GM21381 (cell line): ENCODE results near the gene SLC6A17.

Experiments
- ATAC-seq: cut with Tn5 transposase; IDR thresholded peaks from one replicate; pipeline ENCODE4 v1.9.1; 2021; ENCODE audit warnings: mild to moderate bottlenecking, moderate library complexity; ENCODE audit not compliant: unreplicated experiment

SLC6A17 gene

GRCh38 chr1:110201157-110201825 is 51.0 kb downstream of the SLC6A17 start:
- ATAC-seq, result no peak

DNA sequence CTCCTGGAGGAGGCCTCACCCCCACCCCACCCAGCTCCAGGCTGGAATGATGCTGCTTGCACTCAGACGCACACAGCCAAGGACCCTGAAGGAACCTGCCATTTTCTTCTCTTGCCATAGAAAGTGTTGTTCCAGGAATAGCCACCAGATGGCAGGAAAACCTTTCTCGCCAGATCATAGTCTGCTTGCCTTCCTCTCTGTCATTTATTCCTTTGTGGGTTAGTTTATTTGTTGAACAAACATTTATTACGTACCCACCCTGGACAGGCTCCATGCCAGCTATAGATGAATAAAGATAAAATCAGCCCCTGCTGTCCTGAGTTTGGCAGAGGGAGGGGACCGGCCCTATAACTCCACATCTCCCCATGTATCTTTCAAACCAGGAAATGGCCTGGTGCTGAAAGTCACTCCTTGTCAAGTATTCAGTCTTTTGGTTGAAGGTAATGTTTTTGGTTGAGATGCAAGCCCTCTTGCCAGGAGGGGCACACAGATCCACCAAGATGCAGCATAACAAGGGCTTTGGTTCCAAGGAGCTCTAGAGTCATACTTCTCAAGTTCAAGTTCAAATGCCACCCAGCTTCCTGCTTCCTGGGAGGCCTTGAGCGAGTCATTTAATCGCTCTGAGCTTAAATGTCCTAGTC is 52.8 kb downstream of the SLC6A17 start:
- ATAC-seq, result no peak

GRCh38 chr1:110205156-110205555 is 54.9 kb downstream of the SLC6A17 start:
- no peak for ATAC-seq

GRCh38 chr1:110205591-110206155 is 55.4 kb downstream of the SLC6A17 start:
- ATAC-seq, result no peak

DNA sequence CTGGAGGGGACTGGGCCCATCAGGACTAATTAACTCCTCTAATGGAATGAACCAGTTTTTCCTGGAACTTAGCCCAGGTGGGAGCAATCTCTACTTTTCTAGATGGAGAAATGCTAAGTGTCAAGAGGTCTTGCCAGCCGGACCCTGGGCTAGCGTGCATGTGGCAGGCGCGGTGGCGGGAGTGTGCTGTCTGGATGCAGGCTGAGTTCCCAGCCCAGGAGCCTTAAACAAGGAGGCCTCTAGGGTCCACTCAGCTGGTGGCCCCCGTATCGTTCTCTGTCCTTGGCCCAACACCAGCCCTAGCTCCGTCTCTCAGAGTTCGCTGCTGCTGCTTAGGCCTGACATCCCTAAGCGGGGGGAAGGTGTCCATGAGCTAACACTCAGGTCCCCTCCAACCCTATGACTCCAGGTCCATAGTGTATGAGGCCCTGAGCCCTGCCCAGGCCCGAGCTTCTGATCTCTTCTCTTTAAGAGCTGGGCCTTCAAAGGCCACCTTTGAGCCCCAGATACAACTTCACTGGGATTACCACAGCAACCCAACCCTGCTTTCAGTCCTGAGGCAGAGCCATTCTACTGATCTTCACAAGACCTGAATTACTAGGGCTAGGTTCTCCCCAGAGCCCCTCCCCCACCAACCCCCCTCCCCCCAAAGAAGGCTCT is 56.1 kb downstream of the SLC6A17 start:
- no peak for ATAC-seq

DNA sequence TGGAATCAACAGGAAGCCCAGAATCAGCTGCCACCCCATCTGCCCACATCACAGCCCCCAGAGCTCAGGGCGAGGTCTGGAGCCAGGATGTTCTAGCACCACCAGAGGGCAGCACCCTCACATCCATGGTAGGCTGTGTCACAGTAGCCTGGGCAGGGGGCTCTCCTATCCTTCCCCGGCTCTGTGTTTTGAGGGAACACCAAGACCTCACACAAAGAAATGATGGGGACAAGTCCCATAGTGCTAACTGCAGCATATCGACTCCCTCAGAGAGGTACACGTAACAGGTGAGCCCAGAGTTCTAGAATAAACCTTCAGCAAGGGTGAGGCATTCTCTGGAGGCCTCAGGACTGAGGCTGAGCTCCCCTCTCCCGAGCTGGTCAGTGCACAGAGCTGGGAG is 57.5 kb downstream of the SLC6A17 start:
- ATAC-seq, result no peak

DNA sequence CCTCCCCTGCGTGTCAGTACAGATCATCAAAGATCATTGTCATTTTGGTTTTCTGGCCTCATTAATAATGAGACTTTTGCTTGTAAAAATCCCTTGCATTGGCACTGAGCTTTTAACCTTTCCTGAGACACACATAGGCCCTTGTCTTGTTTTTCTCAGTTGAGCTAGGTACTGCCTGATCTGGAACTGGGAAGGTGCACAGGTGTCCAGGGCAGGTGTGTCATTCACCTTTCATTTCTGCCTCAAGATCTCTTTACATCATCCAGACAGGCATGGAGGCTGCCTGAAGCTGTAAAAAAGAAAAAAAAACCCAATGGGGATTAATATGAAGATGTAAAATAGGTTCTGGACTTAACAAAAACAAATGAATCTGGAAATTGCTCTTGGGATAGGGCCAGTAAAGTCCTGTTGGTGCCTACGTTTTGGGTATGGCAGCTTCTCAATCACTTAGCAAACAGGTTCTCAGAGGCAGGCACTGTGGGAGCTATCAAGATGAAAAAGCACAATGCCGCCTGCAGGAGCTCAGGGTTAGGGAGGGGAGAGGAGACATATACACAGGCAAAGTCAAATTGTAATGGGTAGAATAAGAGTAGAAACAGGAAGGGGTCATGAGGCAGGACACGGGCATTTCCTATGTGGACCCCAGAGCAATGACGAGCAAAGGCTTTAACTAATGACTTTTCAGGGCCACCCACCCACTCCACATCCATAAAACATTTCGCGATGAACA is 58.8 kb downstream of the SLC6A17 start:
- no peak for ATAC-seq

DNA sequence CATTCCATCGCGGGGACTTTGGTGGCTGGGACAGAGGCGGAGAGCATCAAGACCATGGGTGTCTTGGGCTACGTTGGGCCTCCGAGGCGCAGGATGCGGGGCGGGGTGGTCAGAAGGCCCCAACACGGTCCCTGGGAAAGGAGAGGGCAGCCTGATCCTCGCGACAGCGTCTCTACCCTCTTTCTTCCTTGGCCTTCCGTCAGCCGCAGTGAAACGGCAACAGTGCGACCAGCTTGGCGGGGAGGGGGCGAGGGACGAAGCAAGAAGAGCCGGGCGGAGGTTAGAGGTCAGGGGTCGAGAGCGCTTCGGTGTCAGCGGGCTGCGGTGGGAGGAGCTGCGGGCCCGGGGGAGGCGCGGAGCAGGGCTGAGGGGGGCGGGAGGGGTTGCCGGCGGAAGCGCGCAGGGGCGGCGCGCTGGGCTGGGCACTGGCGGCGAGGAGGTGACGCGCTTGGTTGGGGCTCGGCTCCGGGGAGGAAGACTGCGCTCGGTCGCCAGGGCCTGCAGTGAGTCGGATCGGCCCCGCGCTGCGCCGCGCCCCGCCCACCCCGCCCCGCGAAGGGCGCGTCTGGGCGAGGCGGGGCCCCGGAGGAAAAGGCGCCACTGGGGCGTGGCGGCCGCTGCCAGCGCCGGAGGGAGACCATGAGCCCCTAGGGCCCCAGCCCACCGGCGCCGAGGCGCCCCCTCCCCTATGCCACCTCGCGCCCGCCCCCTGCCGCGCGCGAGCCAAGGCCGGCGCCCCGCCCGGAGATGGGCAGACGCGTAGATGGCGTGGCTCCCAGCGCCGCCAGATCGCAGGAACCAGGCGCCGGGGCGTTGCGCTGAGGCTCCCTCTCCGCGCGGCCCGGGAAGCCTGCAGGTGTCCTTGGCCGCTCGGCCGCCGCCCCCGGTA is 59.7 kb downstream of the SLC6A17 start, which contains the start of gene KCNC4:
KCNC4 (plus strand) TSS at position 600 of the 889 bp plus-strand sequence. CDS start 1,186 bp downstream, outside the sequence.
- ATAC-seq, result peak; percentile 82

DNA sequence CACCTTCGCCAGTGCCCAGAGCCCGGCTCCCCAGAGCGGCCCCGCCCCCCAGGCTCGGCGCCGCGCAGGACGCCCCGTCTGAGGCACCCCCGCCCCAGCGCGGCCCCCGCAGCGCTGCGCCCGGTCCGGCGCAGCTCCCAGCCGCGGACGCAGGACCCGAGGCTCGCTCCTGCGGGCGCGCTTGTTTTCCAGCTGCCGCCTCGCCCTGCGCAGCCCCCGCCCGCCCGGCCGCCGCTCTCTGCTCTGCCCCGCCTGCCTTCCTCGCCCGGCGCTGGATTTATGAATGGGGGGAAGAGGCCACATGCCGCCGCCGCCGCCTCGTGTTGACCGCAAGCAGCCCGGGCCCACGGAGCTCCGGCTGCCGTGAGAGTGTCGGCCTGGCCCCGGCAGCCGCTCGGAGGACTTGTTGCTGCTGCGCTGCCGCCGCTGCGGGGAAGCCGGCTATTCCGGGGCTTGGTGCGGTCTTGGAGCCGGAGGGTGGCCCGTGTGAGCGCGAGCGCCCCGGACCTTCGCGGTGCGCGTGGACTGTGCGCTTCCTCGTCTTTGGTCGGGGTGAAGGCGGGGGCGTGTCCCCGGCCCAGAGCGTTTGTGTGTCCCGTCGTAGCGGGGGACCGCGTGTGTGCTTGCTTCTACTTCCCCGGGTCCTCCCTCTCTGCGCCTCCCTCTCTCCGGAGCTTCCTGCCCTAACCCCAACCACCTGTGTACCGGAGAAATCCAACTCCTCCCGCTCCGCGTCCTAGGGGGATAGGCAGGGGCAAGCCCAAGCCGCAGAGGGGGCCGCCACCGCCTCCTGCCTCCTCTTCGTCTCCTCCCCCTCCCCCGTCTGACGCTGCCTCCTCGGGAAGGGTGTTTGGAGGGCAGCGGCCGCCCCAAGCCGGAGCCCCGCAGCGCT is 60.6 kb downstream of the SLC6A17 start:
- peak; percentile 33 for ATAC-seq

DNA sequence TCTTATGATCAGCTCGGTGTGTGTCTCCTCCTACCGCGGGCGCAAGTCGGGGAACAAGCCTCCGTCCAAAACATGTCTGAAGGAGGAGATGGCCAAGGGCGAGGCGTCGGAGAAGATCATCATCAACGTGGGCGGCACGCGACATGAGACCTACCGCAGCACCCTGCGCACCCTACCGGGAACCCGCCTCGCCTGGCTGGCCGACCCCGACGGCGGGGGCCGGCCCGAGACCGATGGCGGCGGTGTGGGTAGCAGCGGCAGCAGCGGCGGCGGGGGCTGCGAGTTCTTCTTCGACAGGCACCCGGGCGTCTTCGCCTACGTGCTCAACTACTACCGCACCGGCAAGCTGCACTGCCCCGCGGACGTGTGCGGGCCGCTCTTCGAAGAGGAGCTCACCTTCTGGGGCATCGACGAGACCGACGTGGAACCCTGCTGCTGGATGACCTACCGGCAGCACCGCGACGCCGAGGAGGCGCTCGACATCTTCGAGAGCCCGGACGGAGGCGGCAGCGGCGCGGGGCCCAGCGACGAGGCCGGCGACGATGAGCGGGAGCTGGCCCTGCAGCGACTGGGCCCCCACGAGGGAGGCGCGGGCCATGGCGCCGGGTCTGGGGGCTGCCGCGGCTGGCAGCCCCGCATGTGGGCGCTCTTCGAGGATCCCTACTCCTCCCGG is 61.3 kb downstream of the SLC6A17 start:
- no peak for ATAC-seq

DNA sequence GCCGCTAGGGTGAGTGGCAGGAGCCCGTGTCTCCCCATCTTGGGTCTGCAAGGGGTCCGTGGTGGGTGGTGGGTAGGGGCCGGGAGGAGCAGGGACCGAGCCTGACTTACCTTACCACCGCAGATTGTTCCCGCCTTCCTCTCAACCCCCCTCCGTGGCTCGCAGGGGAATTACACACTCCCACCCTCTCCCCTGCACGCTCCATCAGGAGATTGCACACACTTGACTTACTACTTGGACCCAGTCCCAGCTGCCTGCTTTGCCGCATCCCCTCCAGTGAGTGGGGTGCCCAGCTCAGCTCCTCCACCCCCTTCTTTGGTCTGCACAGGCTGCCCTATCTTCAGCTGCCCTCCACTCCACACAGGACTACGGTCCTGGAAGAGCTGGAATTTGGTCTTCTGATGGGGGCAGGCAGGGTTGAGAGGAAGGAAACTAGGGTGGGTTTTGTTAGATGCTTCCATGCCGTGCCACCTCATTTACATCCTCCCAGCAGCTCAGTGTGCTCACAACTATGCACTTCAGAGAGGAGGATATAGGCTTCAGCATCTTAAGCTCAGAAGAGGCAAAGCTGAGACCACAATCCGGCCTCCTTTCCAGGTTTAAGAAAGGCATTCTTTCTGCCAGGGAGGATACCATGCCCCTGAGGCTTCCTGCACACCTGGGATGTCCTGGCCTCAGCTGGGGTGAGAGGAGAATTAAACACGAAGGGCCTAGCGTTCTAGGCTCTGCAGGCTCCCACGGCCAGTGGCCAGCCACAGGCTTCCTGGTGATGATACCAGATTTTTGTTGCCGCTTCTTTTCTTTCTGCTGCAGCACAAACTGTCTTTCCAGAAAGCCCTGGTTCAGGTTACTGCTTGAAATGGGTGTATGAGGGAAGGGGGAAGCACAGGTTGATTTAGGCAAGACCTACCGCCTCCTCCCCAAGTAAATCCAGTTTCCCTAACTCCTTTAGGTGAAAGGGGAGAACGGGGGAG is 62.2 kb downstream of the SLC6A17 start:
- ATAC-seq, result no peak

- ATAC-seq, result no peak
These were observed 62.8 kb downstream of the SLC6A17 start for GRCh38 chr1:110213143-110213540.

- no peak for ATAC-seq
These were observed 64.4 kb downstream of the SLC6A17 start for GRCh38 chr1:110214454-110215404.

DNA sequence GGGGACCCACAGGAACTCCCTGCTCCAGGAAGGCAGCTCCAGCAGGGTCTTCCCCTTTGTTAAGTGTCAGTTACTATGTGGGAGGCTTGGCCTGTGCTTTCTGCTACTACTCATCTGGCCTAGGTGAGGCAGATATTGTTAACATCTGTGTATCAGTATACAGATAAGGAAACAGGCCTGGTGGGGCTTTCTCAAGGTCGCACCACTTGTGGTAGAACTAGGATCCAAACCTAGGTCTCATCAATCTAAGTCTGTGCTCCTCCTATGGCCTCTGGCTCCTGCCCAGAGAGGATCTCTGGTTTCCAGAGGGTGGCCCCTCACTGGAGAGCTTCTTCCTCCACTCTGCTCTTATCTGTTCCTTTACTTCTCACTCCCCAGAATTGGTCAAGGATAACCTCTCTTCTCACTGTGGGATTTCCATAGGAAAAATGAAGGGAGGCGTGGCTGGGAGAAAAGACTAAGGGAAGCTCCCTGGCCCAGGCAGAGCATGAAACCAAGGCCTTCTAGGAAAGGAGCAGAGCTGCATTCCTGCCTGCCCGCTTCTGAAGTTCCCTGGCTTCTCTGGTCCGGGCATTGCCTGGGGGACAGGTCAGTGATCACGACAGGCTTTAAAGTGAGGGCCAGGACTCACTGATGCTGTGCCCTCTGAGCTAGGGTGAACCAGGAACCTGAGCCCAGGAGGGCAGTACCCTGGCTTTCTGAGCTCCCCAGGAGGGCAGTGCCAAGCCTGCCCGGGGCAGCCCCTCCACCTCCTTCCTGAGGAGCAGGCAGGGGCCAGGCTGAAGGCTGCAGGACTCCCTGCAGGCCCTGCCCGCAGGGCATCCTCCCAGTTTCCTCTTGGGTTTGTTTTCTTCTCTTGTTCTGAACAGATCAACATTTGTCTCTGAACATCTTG is 65.6 kb downstream of the SLC6A17 start:
- no peak for ATAC-seq

DNA sequence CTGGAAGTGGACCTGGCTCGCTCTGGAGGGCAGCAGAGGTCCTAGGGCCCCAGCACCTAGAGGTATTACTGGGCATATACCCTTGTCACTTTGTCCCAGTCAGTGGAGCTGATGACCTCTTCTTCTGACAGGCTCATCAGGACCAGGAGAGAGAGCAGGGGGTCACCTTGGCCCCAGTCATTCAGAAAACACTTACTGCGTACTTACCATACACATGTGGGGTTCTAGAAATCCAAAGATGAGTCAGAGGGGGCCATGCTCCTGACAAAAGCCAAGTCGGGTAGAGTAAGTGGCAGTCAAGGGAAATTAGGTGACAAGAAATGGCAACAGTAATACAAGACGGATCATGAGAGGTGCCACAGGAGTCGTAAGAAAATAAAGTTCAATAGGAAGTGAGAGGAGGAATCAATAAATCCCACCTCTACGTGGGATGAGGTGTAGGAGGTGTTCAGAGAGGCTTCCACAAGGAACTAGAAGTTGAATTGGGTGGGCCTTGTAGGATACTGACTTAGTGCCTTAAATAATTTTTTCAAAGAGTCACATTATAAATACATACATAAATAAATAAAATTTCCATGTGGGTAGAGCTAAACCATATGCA is 66.7 kb downstream of the SLC6A17 start:
- no peak for ATAC-seq
